ENCODE data around the gene KNDC1. TPM values are rescaled to one million over a fixed set of nuclear protein-coding genes. Genes with fewer than 3 reads are reported as not detected.

Gene KNDC1
- total and polyA plus RNA-seq, 2 experiments from 2014 or later, result 1.8 to 16.0 TPM

GRCh38 chr10:133177380-133178157, 17.6 kb downstream of the KNDC1 start:
- no peaks in the 10 kb centered on the region for H4K20me1 ChIP-seq (replicated peaks; ENCODE audit: insufficient read depth)
- H3K4me2 ChIP-seq, result no peak overlapping the region
- no peak overlapping the region for H3K27ac ChIP-seq (ENCODE audit: low read depth)
- H3K27me3 ChIP-seq (ENCODE audit: insufficient read depth), result no peaks in the 10 kb centered on the region
- peaks cover 25% of the 10 kb centered on the region for H3K9me3 Mint-ChIP-seq
- H3K4me3 ChIP-seq, result no peak overlapping the region
- no peaks in the 10 kb centered on the region for H3K36me3 ChIP-seq (ENCODE audit: insufficient read depth)
- peaks cover 12% of the 10 kb centered on the region for H3K27me3 Mint-ChIP-seq (ENCODE audit: insufficient read depth, low read depth, poor library complexity)
- no peaks in the 10 kb centered on the region for H3K4me1 ChIP-seq (ENCODE audit: insufficient read depth)
- no peaks in the 10 kb centered on the region for H3K4me1 Mint-ChIP-seq
- TF ChIP-seq JUNB (IDR thresholded peaks at IDR 0.05; ENCODE audit: unreplicated experiment) (no peak), CTCF (conservative IDR thresholded peaks at IDR 0.05; ENCODE audit: low read depth in 2 of 2) (no peak), POLR2AphosphoS5 (IDR thresholded peaks at IDR 0.05; ENCODE audit: low read depth) (no peak), NANOG (IDR thresholded peaks at IDR 0.05; ENCODE audit: borderline replicate concordance) (no peak), ZNF114 (CRISPR knock-in tag; IDR thresholded peaks at IDR 0.05) (no peak), ZNF462 (CRISPR knock-in tag; IDR thresholded peaks at IDR 0.05) (no peak), STAT1 (IDR thresholded peaks at IDR 0.05; ENCODE audit: unreplicated experiment) (no peak), REST (IDR thresholded peaks at IDR 0.05; ENCODE audit: unreplicated experiment) (no peak), EZH2phosphoT487 (IDR thresholded peaks at IDR 0.05; ENCODE audit: unreplicated experiment) (no peak), CREB1 (CRISPR knock-in tag; IDR thresholded peaks at IDR 0.05; ENCODE audit: low read depth) (no peak), EZH2 (IDR thresholded peaks at IDR 0.05; ENCODE audit: low read depth, unreplicated experiment) (no peak), ETS1 (IDR thresholded peaks at IDR 0.05) (no peak), ZNF331 (CRISPR knock-in tag; IDR thresholded peaks at IDR 0.05; ENCODE audit: low read depth) (no peak)
- no peaks in the 10 kb centered on the region for H3K79me2 ChIP-seq (replicated peaks; ENCODE audit: insufficient read depth)
- H3K9me2 ChIP-seq (ENCODE audit: insufficient read depth), result peaks cover 9% of the 10 kb centered on the region; the same call in 1 of the 2 replicates
- DNase-seq (ENCODE audit: low spot score) (no peak), ATAC-seq (no peak)
- H3K27ac Mint-ChIP-seq, result no peak overlapping the region
- peaks cover 18% of the 10 kb centered on the region for H3K36me3 Mint-ChIP-seq (ENCODE audit: low read depth)
- H3K4me3 Mint-ChIP-seq, result no peak overlapping the region
- H3F3A ChIP-seq (replicated peaks; ENCODE audit: low read depth), result peaks cover 18% of the 10 kb centered on the region
- H2AFZ ChIP-seq, result no peak overlapping the region

All from GM23338 (cell line).